Stomach smooth muscle (tissue), 2 donors: ENCODE data around the gene RMDN3.

ENCODE experiments used
- H3K27ac ChIP-seq: one replicate; pipeline ENCODE4 v1.7.0; 2013; ENCODE audit warnings: mild to moderate bottlenecking, low read length, inconsistent platforms
- H3K27me3 ChIP-seq, 2 donors: one replicate each; pipeline ENCODE4 v1.7.0; 2013; ENCODE audit warnings: low read length in 2 of 2; ENCODE audit not compliant: insufficient read depth in 2 of 2, control insufficient read depth in 1 of 2
- H3K36me3 ChIP-seq, 2 donors: one replicate each; pipeline ENCODE4 v1.7.0; 2013; ENCODE audit warnings: low read length in 2 of 2; ENCODE audit not compliant: control insufficient read depth in 2 of 2, insufficient read depth in 2 of 2
- H3K4me1 ChIP-seq: one replicate; pipeline ENCODE4 v1.7.0; 2013; ENCODE audit warnings: low read length; ENCODE audit not compliant: control insufficient read depth, insufficient read depth
- H3K4me3 ChIP-seq, 2 donors: one replicate each; pipeline ENCODE4 v1.7.0; 2013; ENCODE audit warnings: low read length in 2 of 2
- H3K9ac ChIP-seq, 2 donors: one replicate each; pipeline ENCODE4 v1.7.0; 2013; ENCODE audit warnings: low read length in 2 of 2, mild to moderate bottlenecking in 1 of 2
- H3K9me3 ChIP-seq, 2 donors: one replicate each; pipeline ENCODE4 v1.7.0; 2013; ENCODE audit warnings: low read length in 2 of 2; ENCODE audit not compliant: control insufficient read depth in 2 of 2
- donor health status: healthy.
- donor health status: Pancreatic carcinoma.

The RMDN3 gene

GRCh38 chr15:40764629-40765103 is 9.6 kb upstream of the RMDN3 start:
- H3K27me3 ChIP-seq = no peaks in the 10 kb centered on the region
- no peaks in the 10 kb centered on the region for H3K9me3 ChIP-seq
- peak overlapping the region; percentile 55 for H3K27ac ChIP-seq
- peaks cover 31% of the 10 kb centered on the region for H3K4me1 ChIP-seq
- peaks cover 0 to 3% of the 10 kb centered on the region in 2 donors for H3K36me3 ChIP-seq
- peak overlapping the region; percentile 59 to 76 for H3K4me3 ChIP-seq
- peak overlapping the region in 1 of 2 donors; percentile 60 for H3K9ac ChIP-seq

GRCh38 chr15:40763801-40764628 is 9.0 kb upstream of the RMDN3 start, which contains the start of gene GCHFR:
Gene GCHFR (plus strand): TSS chr15:40764068. CDS start chr15:40764181, 113 bp downstream.
- Histone ChIP-seq H3K36me3 (peaks cover 0 to 3% of the 10 kb centered on the region in 2 donors), H3K27me3 (no peaks in the 10 kb centered on the region), H3K4me3 (peak within 1 kb of the TSS; percentile 59 to 76), H3K9ac (peak within 1 kb of the TSS; percentile 20 to 60), H3K4me1 (peaks cover 26% of the 10 kb centered on the region), H3K27ac (peak within 1 kb of the TSS; percentile 55), H3K9me3 (no peaks in the 10 kb centered on the region)

GRCh38 chr15:40762919-40763800 is 8.1 kb upstream of the RMDN3 start:
- H3K9ac ChIP-seq = peak overlapping the region in 1 of 2 donors; percentile 20
- H3K36me3 ChIP-seq = peaks cover 0 to 3% of the 10 kb centered on the region in 2 donors
- H3K4me3 ChIP-seq = peak overlapping the region; percentile 59 to 76
- H3K9me3 ChIP-seq = no peaks in the 10 kb centered on the region
- no peaks in the 10 kb centered on the region for H3K27me3 ChIP-seq
- peak overlapping the region; percentile 55 for H3K27ac ChIP-seq
- peaks cover 23% of the 10 kb centered on the region for H3K4me1 ChIP-seq

- H3K4me3 ChIP-seq = no peak overlapping the region
- no peaks in the 10 kb centered on the region for H3K9me3 ChIP-seq
- peaks cover 26% of the 10 kb centered on the region for H3K4me1 ChIP-seq
- peaks cover 0 to 3% of the 10 kb centered on the region in 2 donors for H3K36me3 ChIP-seq
- H3K27me3 ChIP-seq = no peaks in the 10 kb centered on the region
- H3K27ac ChIP-seq = no peak overlapping the region
- H3K9ac ChIP-seq = no peak overlapping the region
Observed at GRCh38 chr15:40759961-40760360, 4.9 kb upstream of the RMDN3 start.

- no peak overlapping the region for H3K27ac ChIP-seq
- H3K36me3 ChIP-seq = peaks cover 0 to 6% of the 10 kb centered on the region in 2 donors
- no peak overlapping the region for H3K9ac ChIP-seq
- no peaks in the 10 kb centered on the region for H3K9me3 ChIP-seq
- no peak overlapping the region for H3K4me3 ChIP-seq
- H3K27me3 ChIP-seq = no peaks in the 10 kb centered on the region
- peaks cover 10% of the 10 kb centered on the region for H3K4me1 ChIP-seq
Observed at GRCh38 chr15:40756938-40757337, 1.9 kb upstream of the RMDN3 start.

GRCh38 chr15:40755812-40756208 is 756 bp upstream of the RMDN3 start:
- H3K4me3 ChIP-seq = peak overlapping the region; percentile 83 to 91
- peak overlapping the region; percentile 70 for H3K27ac ChIP-seq
- peaks cover 10% of the 10 kb centered on the region for H3K4me1 ChIP-seq
- H3K9ac ChIP-seq = peak overlapping the region; percentile 83 to 84
- H3K9me3 ChIP-seq = no peaks in the 10 kb centered on the region
- no peaks in the 10 kb centered on the region for H3K27me3 ChIP-seq
- peaks cover 0 to 16% of the 10 kb centered on the region in 2 donors for H3K36me3 ChIP-seq

GRCh38 chr15:40754574-40754882 is 526 bp downstream of the RMDN3 start:
- H3K9me3 ChIP-seq = no peaks in the 10 kb centered on the region
- H3K27me3 ChIP-seq = no peaks in the 10 kb centered on the region
- H3K9ac ChIP-seq = peak overlapping the region; percentile 83 to 84
- H3K27ac ChIP-seq = peak overlapping the region; percentile 70
- H3K4me3 ChIP-seq = peak overlapping the region; percentile 83 to 91
- H3K4me1 ChIP-seq = peaks cover 10% of the 10 kb centered on the region
- peaks cover 3 to 22% of the 10 kb centered on the region in 2 donors for H3K36me3 ChIP-seq

GRCh38 chr15:40751745-40752144 is 3.3 kb downstream of the RMDN3 start:
- Histone ChIP-seq H3K4me1 (peaks cover 10% of the 10 kb centered on the region), H3K27ac (no peak overlapping the region), H3K36me3 (peaks cover 8 to 37% of the 10 kb centered on the region in 2 donors), H3K27me3 (no peaks in the 10 kb centered on the region), H3K4me3 (no peak overlapping the region), H3K9me3 (no peaks in the 10 kb centered on the region), H3K9ac (no peak overlapping the region)

GRCh38 chr15:40750885-40751284 is 4.2 kb downstream of the RMDN3 start:
- no peak overlapping the region for H3K27ac ChIP-seq
- H3K9me3 ChIP-seq = no peaks in the 10 kb centered on the region
- H3K27me3 ChIP-seq = no peaks in the 10 kb centered on the region
- no peak overlapping the region for H3K9ac ChIP-seq
- H3K4me1 ChIP-seq = peaks cover 10% of the 10 kb centered on the region
- H3K4me3 ChIP-seq = no peak overlapping the region
- peaks cover 8 to 38% of the 10 kb centered on the region in 2 donors for H3K36me3 ChIP-seq

GRCh38 chr15:40749151-40749630 is 5.9 kb downstream of the RMDN3 start:
- Histone ChIP-seq H3K36me3 (peaks cover 18 to 49% of the 10 kb centered on the region in 2 donors), H3K27ac (no peak overlapping the region), H3K9me3 (no peaks in the 10 kb centered on the region), H3K4me1 (peaks cover 3% of the 10 kb centered on the region), H3K4me3 (no peak overlapping the region), H3K27me3 (no peaks in the 10 kb centered on the region), H3K9ac (no peak overlapping the region)
